Measurements from ENCODE around the gene PPP6R3. TPM values are rescaled to one million over a fixed set of nuclear protein-coding genes. Genes with fewer than 3 reads are reported as not detected.
A peak's percentile ranks its signal among the peaks of the same experiment; 100 is the strongest.
"Not testable (repeated sequence)": the region's sequence is repeated elsewhere in the genome, so short reads cannot be mapped to it uniquely, and the experiment has no call there.

Gene PPP6R3
- total RNA-seq, 1 donor from 2014 or later: 86.6 TPM

DNA sequence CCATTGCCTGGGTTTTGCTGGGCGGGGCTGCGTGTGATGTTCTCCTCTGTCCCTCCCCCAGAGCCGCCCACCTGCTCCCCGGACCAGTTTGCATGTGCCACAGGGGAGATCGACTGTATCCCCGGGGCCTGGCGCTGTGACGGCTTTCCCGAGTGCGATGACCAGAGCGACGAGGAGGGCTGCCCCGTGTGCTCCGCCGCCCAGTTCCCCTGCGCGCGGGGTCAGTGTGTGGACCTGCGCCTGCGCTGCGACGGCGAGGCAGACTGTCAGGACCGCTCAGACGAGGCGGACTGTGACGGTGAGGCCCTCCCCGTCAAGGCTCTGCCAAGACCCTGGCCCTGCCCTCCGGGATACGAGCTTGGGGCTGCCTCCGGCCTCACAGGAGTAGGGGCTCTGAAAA lies 27.0 kb upstream of the PPP6R3 start:
- no peak for DNase-seq (ENCODE audit: extremely low read depth, low read depth, low spot score)

DNA sequence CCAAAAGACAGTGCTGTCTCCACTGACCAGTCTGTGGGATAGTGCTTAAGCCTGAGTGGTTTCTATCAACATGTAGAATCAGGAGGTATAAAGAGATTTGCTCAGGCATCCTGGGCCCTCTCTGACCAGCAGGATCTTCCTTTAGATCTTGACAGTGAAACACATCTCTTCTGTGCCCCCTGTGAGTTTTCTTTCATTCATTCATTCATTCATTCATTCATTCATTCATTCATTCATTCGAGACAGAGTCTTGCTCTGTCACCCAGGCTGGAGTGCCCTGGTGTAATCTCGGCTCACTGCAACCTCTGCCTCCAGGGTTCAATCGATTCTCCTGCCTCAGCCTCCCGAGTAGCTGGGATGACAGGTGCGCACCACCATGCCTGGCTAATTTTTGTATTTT lies 26.4 kb upstream of the PPP6R3 start:
- DNase-seq (ENCODE audit: extremely low read depth, low read depth, low spot score): not testable (repeated sequence)

DNA sequence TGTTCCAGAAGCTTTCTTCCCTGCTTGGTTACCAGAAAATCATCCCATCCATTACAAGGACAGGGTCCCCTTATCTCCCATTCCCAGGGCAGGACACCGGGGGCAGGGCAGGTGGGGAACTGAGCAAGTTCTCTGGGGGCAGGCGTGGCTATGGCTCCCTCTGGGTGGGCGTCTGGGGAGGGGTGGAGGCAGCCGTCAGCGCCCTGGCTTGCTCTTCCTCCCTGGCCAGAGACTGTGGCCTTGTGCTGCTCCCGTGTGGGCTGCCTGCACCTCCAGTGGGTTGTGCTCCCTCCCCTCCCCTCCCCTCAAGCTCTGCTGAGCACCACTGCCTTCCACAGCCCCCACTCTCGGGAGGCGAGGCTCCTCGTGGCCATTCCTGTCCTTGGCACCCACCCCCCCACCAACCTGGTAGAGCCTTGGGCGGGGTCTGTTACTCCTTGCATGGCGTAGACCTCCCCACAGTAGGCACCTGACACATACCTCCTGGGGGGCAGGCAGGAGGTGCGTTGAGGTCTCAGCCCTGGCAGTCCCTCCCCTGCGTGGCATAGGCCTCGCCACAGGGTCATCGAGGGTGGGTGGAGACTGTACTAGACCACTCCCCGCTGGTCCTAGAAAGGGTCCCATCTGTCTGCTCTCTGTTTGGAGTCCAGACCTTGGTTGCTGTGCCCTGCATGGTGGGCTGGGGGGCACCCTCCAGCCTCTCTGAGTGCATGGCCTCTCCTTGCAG lies 24.2 kb upstream of the PPP6R3 start:
- DNase-seq (ENCODE audit: extremely low read depth, low read depth, low spot score): no peak

DNA sequence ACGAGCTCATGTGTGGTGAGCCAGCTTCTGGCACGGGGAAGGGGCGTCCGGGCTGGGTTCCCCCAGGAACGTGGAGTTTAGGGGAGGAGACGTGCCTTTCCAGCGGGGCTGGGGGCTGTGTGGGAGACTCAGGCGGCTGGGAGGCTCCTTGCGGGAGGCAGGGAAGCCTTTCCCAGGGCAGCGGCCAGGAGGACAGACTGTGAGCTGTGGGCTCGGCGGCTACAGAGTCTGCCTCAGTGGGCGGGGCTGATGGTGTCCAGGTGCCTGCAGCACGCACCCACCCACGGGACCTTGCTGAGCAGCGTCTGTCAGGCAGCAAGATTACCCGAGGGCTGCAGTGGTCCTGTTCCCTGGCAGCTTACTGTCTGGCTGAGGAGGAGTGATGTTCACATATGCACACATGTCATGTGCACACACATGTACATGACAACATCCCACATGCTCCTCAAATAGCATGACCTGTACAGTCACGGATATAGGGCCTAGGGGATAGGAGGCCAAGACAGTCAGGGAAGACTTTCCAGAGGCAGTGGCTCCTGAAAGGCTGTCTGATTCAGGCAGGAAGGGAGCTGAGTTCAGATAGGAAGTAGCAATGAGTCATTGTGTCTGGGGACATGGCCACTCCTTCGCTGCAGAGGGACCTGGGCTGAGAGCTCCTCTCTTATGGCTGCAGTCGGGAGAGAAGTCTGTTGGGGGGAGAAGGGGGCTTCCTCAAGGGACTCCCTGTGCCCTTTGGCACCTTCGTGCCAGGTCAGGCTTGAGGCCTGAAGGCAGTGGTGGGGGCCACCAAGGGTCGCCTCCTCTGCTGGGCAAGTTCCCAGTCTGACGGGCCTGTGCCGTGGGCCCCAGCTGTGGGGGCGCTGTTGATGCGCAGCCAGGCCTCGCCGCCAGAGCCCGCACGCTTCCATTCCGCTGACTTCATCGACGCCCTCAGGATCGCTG lies 23.3 kb upstream of the PPP6R3 start:
- peak; percentile 47 for DNase-seq (ENCODE audit: extremely low read depth, low read depth, low spot score)

DNA sequence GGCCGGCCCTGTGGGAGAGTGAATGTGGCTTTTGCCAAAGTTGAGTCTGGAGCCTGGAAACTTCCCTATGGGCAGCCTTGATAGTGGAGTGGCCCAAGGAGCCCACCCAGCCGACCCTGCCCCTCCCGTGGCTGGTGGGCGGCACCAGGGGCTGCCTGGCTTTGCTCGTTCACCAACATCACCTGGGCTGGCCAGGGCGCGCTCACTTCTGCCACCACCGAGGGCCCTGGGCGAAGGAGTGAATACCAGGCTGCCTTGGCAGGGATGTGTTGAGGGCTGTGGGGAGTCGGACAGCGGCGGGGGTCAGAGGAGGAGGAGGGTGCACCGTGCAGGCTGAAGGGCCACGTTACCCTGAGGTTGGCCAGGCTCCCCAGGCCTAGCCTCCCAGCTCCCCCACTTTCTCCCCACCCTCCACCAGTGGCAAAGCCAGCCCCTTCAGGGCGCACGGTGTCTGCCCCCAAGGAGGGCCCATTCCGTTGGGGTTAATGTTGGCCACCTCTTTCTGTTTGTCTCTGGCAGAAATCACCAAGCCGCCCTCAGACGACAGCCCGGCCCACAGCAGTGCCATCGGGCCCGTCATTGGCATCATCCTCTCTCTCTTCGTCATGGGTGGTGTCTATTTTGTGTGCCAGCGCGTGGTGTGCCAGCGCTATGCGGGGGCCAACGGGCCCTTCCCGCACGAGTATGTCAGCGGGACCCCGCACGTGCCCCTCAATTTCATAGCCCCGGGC lies 22.5 kb upstream of the PPP6R3 start:
- DNase-seq (ENCODE audit: extremely low read depth, low read depth, low spot score): no peak

DNA sequence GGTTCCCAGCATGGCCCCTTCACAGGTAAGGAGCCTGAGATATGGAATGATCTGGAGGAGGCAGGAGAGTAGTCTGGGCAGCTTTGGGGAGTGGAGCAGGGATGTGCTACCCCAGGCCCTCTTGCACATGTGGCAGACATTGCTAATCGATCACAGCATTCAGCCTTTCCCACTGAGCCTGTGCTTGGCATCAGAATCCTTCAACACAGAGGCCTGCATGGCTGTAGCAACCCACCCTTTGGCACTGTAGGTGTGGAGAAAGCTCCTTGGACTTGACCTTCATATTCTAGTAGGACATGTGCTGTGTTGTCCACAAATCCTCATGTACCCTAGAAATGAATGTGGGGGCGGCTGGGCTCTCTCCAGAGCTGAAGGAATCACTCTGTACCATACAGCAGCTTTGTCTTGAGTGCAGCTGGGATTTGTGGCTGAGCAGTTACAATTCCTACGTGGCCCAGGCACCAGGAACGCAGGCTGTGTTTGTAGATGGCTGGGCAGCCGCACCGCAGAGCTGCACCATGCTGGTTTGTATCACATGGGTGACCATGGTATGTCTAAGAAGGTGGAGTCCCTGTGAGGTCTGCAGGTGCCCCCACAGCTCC lies 21.8 kb upstream of the PPP6R3 start:
- no peak for DNase-seq (ENCODE audit: extremely low read depth, low read depth, low spot score)

DNA sequence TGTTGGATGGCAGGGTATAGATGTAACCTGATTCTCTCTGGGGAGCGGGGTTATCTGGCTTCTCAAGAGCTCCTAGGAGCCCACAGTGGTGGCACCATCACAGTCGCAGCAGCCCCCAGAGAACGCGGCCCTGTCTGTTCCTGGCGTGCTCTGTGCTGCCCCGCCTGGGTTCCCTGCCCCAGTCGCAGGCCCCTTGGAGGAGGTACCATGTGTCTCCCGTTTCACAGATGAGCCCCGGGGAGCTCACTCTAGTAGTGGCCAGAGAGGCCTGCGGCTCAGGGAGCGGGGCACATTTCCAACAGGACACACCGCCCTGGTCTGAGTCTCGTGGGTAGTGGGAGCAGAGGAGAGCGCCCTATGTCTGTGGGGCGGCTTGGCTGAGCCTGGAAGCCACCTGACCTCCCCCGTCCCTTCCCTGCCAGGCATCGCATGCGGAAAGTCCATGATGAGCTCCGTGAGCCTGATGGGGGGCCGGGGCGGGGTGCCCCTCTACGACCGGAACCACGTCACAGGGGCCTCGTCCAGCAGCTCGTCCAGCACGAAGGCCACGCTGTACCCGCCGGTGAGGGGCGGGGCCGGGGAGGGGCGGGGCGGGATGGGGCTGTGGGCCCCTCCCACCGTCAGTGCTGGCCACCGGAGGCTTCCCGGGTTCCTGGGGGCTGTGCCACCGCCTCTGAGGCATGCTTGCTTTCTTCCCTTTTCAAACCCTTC lies 21.0 kb upstream of the PPP6R3 start:
- DNase-seq (ENCODE audit: extremely low read depth, low read depth, low spot score): no peak

DNA sequence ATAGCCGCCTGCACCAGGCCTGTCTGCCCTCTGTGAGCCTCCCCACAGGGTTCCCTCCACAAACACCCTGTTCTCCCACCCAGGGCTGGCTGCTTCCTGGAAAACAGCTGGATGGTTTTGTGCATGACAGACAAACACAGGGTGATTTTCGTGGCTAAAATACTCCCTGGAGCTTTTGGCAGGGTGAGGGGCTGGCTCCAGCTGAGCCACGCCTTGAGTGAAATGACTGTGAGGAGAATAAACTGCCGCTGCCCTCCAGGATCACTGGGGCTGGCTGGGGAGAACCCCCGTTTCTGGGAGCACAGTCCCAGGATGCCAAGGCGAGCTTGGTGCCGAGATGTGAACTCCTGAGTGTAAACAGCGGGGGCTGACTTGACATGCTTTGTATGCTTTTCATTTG lies 20.3 kb upstream of the PPP6R3 start:
- no peak for DNase-seq (ENCODE audit: extremely low read depth, low read depth, low spot score)

DNA sequence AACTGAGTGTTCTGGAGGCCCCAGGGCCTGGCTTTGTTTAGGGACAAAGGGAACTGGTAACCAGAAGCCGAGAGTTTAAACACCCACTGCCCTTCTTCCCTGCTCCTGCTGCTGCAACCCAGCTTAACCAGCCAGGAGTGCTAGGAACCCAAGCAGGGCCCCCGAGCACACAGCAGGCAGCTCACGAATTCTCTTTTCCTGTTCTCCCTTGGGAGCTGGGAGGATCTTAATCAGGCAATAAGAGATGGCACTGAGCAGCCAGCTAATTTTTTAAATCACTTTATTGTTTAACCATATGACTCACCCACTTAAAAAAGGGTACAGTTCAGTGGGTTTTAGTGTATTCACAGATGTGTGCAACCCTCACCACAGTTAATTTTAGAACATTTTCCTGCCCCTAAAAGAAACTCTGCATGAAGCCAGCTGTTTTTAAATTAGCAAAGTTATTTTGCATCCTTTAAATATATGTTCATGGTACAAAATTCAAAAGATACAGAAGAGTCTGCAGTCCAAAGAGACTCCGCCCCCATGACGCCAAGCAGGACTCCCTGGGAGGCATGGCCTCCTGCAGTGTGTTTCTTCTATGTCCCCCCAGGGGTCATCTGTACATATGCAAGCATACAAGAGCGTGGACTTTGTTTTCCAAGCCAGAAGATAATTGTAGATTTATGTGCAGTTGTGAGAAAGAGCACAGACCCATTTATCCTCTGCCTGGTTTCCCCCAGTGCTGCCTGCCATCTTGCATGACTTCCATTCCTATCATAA lies 18.9 kb upstream of the PPP6R3 start:
- DNase-seq (ENCODE audit: extremely low read depth, low read depth, low spot score): no peak

DNA sequence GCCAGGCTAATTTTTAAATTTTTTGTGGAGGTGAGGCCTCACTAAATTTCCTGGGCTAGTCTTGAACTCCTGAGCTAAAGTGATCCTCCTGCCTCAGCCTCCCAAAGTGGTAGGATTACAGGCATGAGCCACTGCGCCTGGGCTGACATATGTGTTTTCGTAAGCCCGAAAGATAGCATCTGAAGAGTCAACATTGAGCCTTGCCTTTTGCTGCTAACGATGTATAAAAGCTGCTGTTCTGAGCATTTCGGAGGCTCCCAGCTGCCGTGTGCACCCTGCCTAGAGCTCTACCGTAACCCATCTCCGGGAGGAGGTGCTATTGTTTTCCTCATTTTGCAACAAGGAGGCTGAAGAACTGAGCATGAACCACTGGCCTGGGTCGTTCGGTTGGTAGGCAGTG lies 18.1 kb upstream of the PPP6R3 start:
- no peak for DNase-seq (ENCODE audit: extremely low read depth, low read depth, low spot score)

DNA sequence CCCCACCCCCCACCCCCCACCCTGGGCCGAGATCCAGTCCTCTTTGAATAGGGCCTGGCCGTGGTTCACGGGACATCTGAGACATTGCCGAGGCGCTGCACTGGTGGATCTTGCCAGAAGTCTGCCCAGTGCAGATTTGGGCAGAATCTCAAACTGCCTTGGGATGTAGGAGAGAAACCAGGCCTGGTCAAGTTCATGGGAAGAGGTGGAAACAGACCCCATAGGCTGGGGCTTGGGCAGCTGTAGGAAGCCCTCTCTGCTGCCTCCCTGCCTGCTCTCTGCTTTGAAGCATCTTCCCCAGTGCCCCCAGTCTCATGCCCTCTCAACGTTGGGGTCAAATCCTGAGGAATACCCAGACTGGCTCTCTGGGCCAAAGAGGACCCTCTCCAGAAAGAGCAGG lies 16.0 kb upstream of the PPP6R3 start:
- DNase-seq (ENCODE audit: extremely low read depth, low read depth, low spot score): no peak

DNA sequence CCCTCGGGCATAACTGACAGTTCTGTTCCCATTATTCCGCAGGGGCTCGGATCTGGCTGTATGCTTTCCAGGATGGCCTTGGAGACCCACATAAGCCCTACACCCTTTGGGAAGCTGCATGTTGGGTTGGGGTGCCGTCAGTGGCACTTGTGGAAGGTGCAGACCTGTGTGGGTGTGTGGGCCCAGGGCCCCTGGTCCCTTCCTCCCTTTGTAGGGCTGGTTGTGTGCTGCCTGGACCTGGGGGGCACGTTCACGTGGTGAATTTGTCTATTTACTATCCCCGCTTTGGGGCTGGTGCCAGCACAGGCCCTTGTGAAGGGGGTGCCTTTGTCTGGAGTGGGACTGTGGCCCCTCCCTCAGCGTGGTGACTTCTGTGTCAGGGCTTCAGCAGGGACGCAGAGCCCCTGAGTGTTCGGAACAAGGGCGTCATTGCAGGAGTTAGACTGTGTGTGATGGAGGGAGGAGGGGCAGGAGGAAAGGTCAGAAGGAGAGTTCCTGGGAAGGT lies 15.0 kb upstream of the PPP6R3 start:
- DNase-seq (ENCODE audit: extremely low read depth, low read depth, low spot score): no peak

DNA sequence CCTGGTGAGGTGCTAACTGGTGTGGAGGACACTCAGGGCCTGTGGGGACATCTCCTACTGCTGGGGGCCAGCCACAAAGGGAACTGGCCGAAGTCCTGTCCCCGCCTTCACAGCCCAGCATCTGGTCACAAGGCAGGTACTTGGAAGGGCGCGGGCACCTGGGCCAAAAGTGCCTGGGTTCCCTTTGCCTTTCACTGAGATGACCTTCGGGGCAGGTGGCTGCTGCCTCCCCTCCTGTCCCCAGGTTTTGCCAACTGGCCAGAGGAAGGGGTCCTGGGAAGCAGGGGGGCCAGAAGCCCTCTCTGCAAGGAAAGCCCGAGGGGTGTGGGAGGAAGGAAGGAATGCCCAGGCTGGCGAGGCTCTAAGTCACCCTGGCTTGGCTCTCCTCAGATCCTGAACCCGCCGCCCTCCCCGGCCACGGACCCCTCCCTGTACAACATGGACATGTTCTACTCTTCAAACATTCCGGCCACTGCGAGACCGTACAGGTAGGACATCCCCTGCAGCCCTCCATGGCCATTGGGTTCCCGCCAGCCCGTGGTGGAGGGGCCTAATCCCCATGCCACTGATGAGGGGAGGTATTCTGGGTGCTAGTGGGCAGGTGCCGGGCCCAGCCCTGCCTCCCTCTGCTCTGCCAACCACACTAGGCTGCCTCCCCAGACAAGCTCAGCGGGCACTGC lies 14.4 kb upstream of the PPP6R3 start:
- no peak for DNase-seq (ENCODE audit: extremely low read depth, low read depth, low spot score)

DNA sequence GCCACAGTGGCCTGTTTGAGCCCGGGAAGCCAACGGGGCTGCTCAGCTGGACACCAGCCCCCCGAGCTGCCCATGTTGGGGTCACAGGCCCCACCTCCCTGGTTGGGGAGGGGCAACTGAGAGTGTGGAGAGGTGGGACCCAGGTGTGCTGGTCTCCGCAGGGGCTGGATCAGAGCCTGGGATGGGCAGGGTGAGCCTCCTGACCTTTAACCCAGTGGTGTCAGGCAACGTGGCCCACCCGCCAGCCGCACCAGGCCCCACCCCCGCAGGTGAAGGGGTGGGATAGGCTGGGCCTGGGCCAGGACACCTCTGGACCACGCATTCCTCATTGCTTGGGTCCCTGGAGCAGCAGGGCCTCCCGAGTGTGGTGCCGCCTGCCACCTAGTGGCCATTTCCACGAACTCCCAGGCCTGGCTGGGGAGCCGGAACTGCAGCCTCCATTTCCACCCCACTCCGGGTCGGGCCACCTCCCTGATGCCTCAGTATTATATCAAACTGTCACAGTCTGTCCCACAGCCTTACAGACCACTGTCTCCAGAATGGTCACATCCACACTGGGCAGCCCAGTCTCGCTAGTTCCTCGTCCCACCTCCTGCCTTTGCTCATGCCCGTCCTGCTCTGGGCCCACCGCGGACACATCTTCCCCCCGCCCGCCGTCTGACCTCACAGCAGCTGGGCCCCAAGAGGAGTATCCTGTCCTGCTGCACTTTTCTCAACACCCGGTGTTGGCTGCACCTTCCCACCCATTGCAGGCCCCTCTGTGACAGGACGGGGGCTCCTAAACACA lies 13.3 kb upstream of the PPP6R3 start:
- DNase-seq (ENCODE audit: extremely low read depth, low read depth, low spot score): peak; percentile 20

DNA sequence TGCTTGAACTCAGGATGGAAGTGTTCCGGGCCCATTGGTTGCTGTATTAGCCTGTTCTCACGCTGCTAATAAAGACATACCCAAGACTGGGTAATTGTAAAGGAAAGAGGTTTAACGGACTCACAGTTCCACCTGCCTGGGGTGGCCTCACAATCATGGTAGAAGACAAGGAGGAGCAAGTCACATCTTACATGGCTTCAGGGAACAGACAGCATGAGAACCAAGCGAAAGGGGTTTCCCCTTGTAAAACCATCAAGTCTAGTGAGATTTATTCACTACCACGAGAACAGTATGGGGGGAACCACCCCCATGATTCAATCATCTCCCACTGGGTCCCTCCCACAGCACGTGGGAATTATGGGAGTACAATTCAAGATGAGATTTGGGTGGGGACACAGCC lies 12.6 kb upstream of the PPP6R3 start:
- DNase-seq (ENCODE audit: extremely low read depth, low read depth, low spot score): not testable (repeated sequence)

DNA sequence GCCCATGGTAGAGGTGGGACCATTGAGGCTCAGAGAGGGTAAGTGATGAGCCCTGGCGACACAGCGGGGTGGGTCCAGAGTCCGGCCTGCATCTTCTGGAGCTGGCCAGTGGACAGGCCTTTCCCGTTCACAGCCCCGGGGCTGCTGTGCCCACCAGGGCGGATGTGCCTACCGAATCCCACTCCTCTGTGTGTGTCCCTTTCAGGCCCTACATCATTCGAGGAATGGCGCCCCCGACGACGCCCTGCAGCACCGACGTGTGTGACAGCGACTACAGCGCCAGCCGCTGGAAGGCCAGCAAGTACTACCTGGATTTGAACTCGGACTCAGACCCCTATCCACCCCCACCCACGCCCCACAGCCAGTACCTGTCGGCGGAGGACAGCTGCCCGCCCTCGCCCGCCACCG lies 11.9 kb upstream of the PPP6R3 start:
- no peak for DNase-seq (ENCODE audit: extremely low read depth, low read depth, low spot score)

DNA sequence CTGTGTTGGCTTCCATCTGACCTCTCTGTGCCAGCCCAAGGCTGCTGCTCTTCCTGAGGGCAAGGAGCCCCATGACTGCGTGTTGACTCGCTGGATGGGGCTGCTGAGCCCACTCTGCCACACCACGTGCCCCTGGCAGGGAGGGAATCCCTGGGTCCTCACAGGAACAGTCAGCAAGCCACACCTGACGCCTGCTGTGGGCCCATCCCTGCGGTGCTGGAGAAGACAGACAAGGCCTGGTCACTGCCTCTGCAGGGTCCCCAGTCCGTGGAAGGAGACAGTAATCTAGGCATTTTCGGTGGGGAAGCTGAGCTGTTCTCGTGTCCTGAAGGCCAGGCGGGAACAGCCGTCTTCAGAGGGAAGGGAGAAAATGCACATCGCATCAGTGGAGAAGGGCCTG lies 10.6 kb upstream of the PPP6R3 start:
- no peak for DNase-seq (ENCODE audit: extremely low read depth, low read depth, low spot score)

DNA sequence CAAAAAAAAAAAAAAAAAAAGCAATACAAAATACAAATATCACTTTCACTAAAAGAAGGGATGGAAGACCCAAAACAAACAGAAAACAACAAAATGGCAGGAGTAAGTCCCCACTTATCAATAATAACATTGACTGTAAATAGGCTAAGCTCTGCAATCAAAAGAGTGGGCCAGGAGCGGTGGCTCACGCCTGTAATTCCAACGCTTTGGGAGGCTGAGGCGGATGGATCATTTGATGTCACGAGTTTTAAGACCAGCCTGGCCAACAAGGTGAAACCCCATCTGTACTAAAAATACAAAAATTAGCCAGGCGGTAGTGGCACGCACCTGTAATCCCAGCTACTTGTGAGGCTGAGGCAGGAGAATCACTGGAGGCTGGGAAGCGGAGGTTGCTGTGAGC lies 9.8 kb upstream of the PPP6R3 start:
- DNase-seq (ENCODE audit: extremely low read depth, low read depth, low spot score): no peak
